H1 (cell line): Measurements from ENCODE around the gene RALGAPA2. TPM values are rescaled to one million over a fixed set of nuclear protein-coding genes. Genes with fewer than 3 reads are reported as not detected.

Experiments used
- GABPA ChIP-seq: IDR thresholded peaks from 2 replicates; pipeline ENCODE4 v1.6.1; 2011; ENCODE audit warnings: mild to moderate bottlenecking, low read length, moderate library complexity, borderline replicate concordance; ENCODE audit not compliant: insufficient read depth
- POU5F1 ChIP-seq: IDR thresholded peaks from 2 replicates; pipeline ENCODE4 v1.6.1; 2011; ENCODE audit warnings: low read depth, mild to moderate bottlenecking, low read length, moderate library complexity
- polyA plus RNA-seq, 7 experiments: library from polyadenylated mRNA; depleted of rRNA in 3 of 7; stranded (reverse) in 5 of 7; unstranded in 2 of 7; fragments of >200 nt in 5 of 7; fragments of 200-250 nt in 2 of 7; gene quantifications; 1 replicate in 5 of 7; 2 replicates in 1 of 7; 4 replicates in 1 of 7; pipeline versions ENCODE4 v1.2.1 to v1.2.3, GENCODE V29; 2011 to 2013; ENCODE audit warnings: missing spikeins in 2 of 7, mixed read lengths in 2 of 7
- total RNA-seq: library from RNA; stranded (reverse); fragmentation: NEBNext Ultra II Directional; extraction: Animal tissue kit (Norgen Biotek cat#: 25700); gene quantifications from 2 replicates; pipeline ENCODE4 v1.2.1, GENCODE V29; 2021

The RALGAPA2 gene
- total and polyA plus RNA-seq, 2 of the 8 experiments (the other 6 are each of a cell fraction or from before 2014, with no cell fraction given), result 5.1 to 25.5 TPM

DNA sequence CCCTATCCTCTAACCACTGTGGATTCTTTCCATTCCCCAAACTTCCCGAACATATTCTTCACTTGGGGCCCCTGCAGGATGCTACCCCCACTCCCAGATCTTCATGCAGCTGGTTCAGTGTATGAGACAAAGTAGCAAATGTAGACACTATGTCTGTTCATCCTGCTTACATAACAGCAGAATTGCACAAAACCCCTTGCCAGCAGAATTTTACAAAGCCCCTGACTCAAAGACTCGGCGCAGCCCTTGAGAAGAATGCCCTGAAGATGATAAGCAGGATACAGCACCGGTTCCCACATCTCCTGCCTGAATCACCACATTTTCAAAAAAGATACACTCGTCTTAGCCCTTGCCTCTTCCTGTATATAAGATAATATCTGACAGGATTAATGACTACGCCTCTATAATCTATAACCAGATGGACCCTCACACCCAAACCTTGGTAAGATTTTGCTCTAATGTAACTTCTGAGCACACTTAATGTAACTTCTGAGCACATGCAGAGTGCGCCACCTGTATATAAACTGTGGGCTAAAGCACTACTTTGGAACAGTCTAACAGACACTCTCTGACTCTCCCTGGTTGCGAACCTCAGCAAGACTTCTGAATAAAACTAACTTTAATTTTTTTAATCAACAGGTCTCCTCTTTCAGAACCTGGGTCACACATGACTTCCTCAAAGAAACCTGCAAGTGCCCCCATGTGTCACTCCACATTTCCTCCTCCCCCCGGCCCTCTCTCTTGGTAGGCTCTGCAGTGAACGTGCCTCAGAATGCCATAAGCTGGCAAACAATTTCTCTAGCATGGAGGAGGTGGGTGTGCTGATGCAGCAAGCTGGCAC lies 28.7 kb downstream of the RALGAPA2 start (continued):
- no peak for TF ChIP-seq GABPA
- TF ChIP-seq POU5F1, result no peak
- TF ChIP-seq, all 59 proteins: peak for 0
